HG03520 (cell line): ENCODE data around the gene NOS2.
"Not testable (repeated sequence)": the region's sequence is repeated elsewhere in the genome, so short reads cannot be mapped to it uniquely, and the experiment has no call there.

ENCODE experiments used
- ATAC-seq: cut with Tn5 transposase; IDR thresholded peaks from one replicate; pipeline ENCODE4 v1.9.1; 2021; ENCODE audit warnings: mild to moderate bottlenecking, moderate library complexity; ENCODE audit not compliant: unreplicated experiment

NOS2 gene

GRCh38 chr17:27733773-27734172 is 66.6 kb downstream of the NOS2 start:
- ATAC-seq = no peak

GRCh38 chr17:27732746-27733145 is 67.6 kb downstream of the NOS2 start:
- ATAC-seq = not testable (repeated sequence)

- ATAC-seq = not testable (repeated sequence)
Measured at GRCh38 chr17:27725982-27726381, 74.3 kb downstream of the NOS2 start.

- ATAC-seq = no peak
Measured at GRCh38 chr17:27721797-27722196, 78.5 kb downstream of the NOS2 start.
